K562 (cell line): ENCODE data around the gene LRRC74B. TPM values are rescaled to one million over a fixed set of nuclear protein-coding genes. Genes with fewer than 3 reads are reported as not detected.
A peak's percentile ranks its signal among the peaks of the same experiment; 100 is the strongest.

Experiments used
- FOS ChIP-seq: IDR thresholded peaks from 3 replicates; pipeline ENCODE4 v1.6.1; 2011; ENCODE audit not compliant: insufficient read length; ENCODE audit errors: extremely low read depth
- GABPA ChIP-seq: fragments of 200-800 bp; sonication (Bioruptor generic); conservative IDR thresholded peaks from 2 replicates; pipeline ENCODE4 v1.6.1; 2016; ENCODE audit warnings: low read depth, missing genetic modification characterization, missing compliant biosample characterization
- HSF4 ChIP-seq: fragments of 250-450 bp; sonication (Bioruptor Pico); IDR thresholded peaks from 2 replicates; pipeline ENCODE4 v2.1.2; 2022; ENCODE audit warnings: mild to moderate bottlenecking, moderate library complexity, borderline replicate concordance
- ILF3 ChIP-seq: fragments of 450-650 bp; IDR thresholded peaks from 2 replicates; pipeline ENCODE4 v1.6.1; 2018; ENCODE audit warnings: antibody characterized with exemption, mild to moderate bottlenecking, moderate library complexity, borderline replicate concordance
- MAZ ChIP-seq, 2 experiments: fragments of 450-650 bp in 1 of 2; sonication (generic) in 1 of 2; formaldehyde crosslinking; IDR thresholded peaks in 1 of 2; conservative IDR thresholded peaks in 1 of 2; 2 replicates each; pipeline versions ENCODE4 v1.4.0 to v1.5.0; 2020; ENCODE audit warnings: mild to moderate bottlenecking in 1 of 2, missing genetic modification reagents in 1 of 2
- MCM7 ChIP-seq, 2 experiments: fragments of 450-650 bp; IDR thresholded peaks; 2 replicates each; pipeline ENCODE4 v1.6.1; 2016 to 2018
- MECOM ChIP-seq: fragments of 250-450 bp; sonication (Bioruptor Pico); IDR thresholded peaks from 2 replicates; pipeline ENCODE4 v1.8.0; 2022; ENCODE audit warnings: inconsistent platforms
- MTA1 ChIP-seq: fragments of 450-650 bp; IDR thresholded peaks from 2 replicates; pipeline ENCODE4 v1.6.1; 2017; ENCODE audit warnings: borderline replicate concordance
- MTA2 ChIP-seq: fragments of 450-650 bp; IDR thresholded peaks from 2 replicates; pipeline ENCODE4 v1.6.1; 2016; ENCODE audit warnings: low read depth
- PKNOX1 ChIP-seq: fragments of 450-650 bp; IDR thresholded peaks from 2 replicates; pipeline ENCODE4 v1.6.1; 2016
- RBBP5 ChIP-seq: fragments of 200-600 bp; sonication (generic); IDR thresholded peaks from 2 replicates; pipeline ENCODE4 v1.6.1; 2012; ENCODE audit warnings: borderline replicate concordance, mild to moderate bottlenecking, low read length, control low read depth, inconsistent platforms; ENCODE audit not compliant: insufficient read depth, poor library complexity, severe bottlenecking
- USF1 ChIP-seq: sonication (generic); formaldehyde crosslinking; IDR thresholded peaks from 2 replicates; pipeline ENCODE4 v1.9.0; 2022; ENCODE audit warnings: mild to moderate bottlenecking, missing genetic modification reagents
- WHSC1 ChIP-seq: IDR thresholded peaks from one replicate; pipeline ENCODE4 v1.6.1; 2012; ENCODE audit warnings: low read length, control low read depth, inconsistent platforms
- ZFP30 ChIP-seq: fragments of 250-450 bp; sonication (Bioruptor Pico); IDR thresholded peaks from 2 replicates; pipeline ENCODE4 v1.8.0; 2022; ENCODE audit warnings: moderate library complexity, mild to moderate bottlenecking, inconsistent platforms, borderline replicate concordance
- ZNF133 ChIP-seq: fragments of 250-450 bp; sonication (Bioruptor Pico); IDR thresholded peaks from 2 replicates; pipeline ENCODE4 v1.4.0; 2020; ENCODE audit warnings: mild to moderate bottlenecking
- ZNF217 ChIP-seq: sonication (generic); formaldehyde crosslinking; IDR thresholded peaks from 2 replicates; pipeline ENCODE4 v1.8.0; 2022; ENCODE audit warnings: mild to moderate bottlenecking, missing genetic modification reagents
- ZNF561 ChIP-seq: fragments of 450-650 bp; formaldehyde crosslinking; conservative IDR thresholded peaks from 2 replicates; pipeline ENCODE4 v1.4.0; 2020; ENCODE audit warnings: mild to moderate bottlenecking, moderate library complexity
- ZNF639 ChIP-seq, 2 experiments: fragments of 200-800 bp in 1 of 2; sonication (Bioruptor generic) in 1 of 2; sonication (generic) in 1 of 2; formaldehyde crosslinking in 1 of 2; IDR thresholded peaks in 1 of 2; conservative IDR thresholded peaks in 1 of 2; 2 replicates each; pipeline versions ENCODE4 v1.5.0 to v1.6.1; 2016 to 2020; ENCODE audit warnings: missing compliant biosample characterization in 1 of 2, missing genetic modification characterization in 1 of 2, missing genetic modification reagents in 1 of 2
- polyA plus RNA-seq, 8 experiments: library from polyadenylated mRNA; depleted of rRNA in 4 of 8; stranded (reverse) in 5 of 8; unstranded in 3 of 8; fragments of >200 nt; fragmentation: Nextera tagmentation in 2 of 8; fragmentation: Illumina TruSeq in 1 of 8; extraction: Ambion mirVana in 2 of 8; extraction: Trizol in 1 of 8; gene quantifications; 2 replicates each; pipeline versions ENCODE4 v1.2.1 to v1.2.3, GENCODE V29; 2011 to 2014; ENCODE audit warnings: inconsistent platforms in 1 of 8, missing spikeins in 1 of 8
- total RNA-seq, 7 experiments: library from RNA; depleted of rRNA in 6 of 7; stranded (reverse); fragments of >200 nt in 6 of 7; fragmentation: Illumina TruSeq in 2 of 7; extraction: Trizol in 2 of 7; gene quantifications; 2 replicates each; pipeline versions ENCODE4 v1.2.1 to v1.2.3, GENCODE V29; 2011 to 2021; ENCODE audit warnings: low replicate concordance in 1 of 7
- TF ChIP-seq, protein P1 (sequence below), 2 experiments: fragments of 450-650 bp in 1 of 2; IDR thresholded peaks; 2 replicates each; pipeline ENCODE4 v1.6.1; 2011 to 2017; ENCODE audit warnings: low read depth in 2 of 2, antibody characterized with exemption in 1 of 2, borderline replicate concordance in 1 of 2, low read length in 1 of 2, mild to moderate bottlenecking in 1 of 2, mixed read lengths in 1 of 2; ENCODE audit not compliant: control insufficient read depth in 1 of 2

LRRC74B gene
- total and polyA plus RNA-seq, 9 of the 15 experiments (the other 6 are each of a cell fraction or from before 2014, with no cell fraction given) = not detected

- TF ChIP-seq FOS (no peak), USF1 (CRISPR knock-in tag) (no peak), ILF3 (no peak), ZNF217 (CRISPR knock-in tag) (no peak), GABPA (no peak), HSF4 (CRISPR knock-in tag) (no peak), MECOM (CRISPR knock-in tag) (no peak), ZNF561 (CRISPR knock-in tag) (peak; percentile 34), MTA1 (no peak), ZNF639 (CRISPR knock-in tag; conservative IDR thresholded peaks at IDR 0.05 in 1 of 2, IDR thresholded peaks at IDR 0.05 in 1 of 2) (no peak), PKNOX1 (no peak), ZNF133 (CRISPR knock-in tag) (peak; percentile 90; the same call in 1 of the 2 replicates), MCM7 (IDR thresholded peaks at IDR 0.05) (no peak), MTA2 (no peak), WHSC1 (peak; percentile 75), ZFP30 (CRISPR knock-in tag) (peak; percentile 30; the same call in 1 of the 2 replicates), RBBP5 (peak; percentile 97), MAZ (CRISPR knock-in tag; conservative IDR thresholded peaks at IDR 0.05 in 1 of 2, IDR thresholded peaks at IDR 0.05 in 1 of 2) (peak in 1 of 2 experiments; percentile 100; a peak in 2 of 4 replicates)
- TF ChIP-seq, protein P1, sequence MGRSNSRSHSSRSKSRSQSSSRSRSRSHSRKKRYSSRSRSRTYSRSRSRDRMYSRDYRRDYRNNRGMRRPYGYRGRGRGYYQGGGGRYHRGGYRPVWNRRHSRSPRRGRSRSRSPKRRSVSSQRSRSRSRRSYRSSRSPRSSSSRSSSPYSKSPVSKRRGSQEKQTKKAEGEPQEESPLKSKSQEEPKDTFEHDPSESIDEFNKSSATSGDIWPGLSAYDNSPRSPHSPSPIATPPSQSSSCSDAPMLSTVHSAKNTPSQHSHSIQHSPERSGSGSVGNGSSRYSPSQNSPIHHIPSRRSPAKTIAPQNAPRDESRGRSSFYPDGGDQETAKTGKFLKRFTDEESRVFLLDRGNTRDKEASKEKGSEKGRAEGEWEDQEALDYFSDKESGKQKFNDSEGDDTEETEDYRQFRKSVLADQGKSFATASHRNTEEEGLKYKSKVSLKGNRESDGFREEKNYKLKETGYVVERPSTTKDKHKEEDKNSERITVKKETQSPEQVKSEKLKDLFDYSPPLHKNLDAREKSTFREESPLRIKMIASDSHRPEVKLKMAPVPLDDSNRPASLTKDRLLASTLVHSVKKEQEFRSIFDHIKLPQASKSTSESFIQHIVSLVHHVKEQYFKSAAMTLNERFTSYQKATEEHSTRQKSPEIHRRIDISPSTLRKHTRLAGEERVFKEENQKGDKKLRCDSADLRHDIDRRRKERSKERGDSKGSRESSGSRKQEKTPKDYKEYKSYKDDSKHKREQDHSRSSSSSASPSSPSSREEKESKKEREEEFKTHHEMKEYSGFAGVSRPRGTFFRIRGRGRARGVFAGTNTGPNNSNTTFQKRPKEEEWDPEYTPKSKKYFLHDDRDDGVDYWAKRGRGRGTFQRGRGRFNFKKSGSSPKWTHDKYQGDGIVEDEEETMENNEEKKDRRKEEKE (IDR thresholded peaks at IDR 0.05; ENCODE audit: borderline replicate concordance in 1 of 2, control insufficient read depth in 1 of 2, low read depth in 2 of 2, low read length in 1 of 2) = no peak
Measured at GRCh38 chr22:21001601-21002325, 44.0 kb upstream of the LRRC74B start, which contains the start of gene THAP7 (continued).
